GM23248 (cell line): ENCODE results near the gene GTPBP6.

ENCODE experiments used
- EZH2 ChIP-seq: fragments of 200-600 bp; sonication (generic); IDR thresholded peaks from 2 replicates; pipeline ENCODE4 v1.6.1; 2018; ENCODE audit warnings: antibody characterized with exemption, mild to moderate bottlenecking; ENCODE audit not compliant: insufficient read depth, poor library complexity, severe bottlenecking
- EZH2phosphoT487 ChIP-seq: fragments of 200-600 bp; sonication (generic); IDR thresholded peaks from 2 replicates; pipeline ENCODE4 v1.6.1; 2018; ENCODE audit warnings: antibody characterized with exemption, moderate library complexity, mild to moderate bottlenecking, low read depth; ENCODE audit not compliant: insufficient read depth

DNA sequence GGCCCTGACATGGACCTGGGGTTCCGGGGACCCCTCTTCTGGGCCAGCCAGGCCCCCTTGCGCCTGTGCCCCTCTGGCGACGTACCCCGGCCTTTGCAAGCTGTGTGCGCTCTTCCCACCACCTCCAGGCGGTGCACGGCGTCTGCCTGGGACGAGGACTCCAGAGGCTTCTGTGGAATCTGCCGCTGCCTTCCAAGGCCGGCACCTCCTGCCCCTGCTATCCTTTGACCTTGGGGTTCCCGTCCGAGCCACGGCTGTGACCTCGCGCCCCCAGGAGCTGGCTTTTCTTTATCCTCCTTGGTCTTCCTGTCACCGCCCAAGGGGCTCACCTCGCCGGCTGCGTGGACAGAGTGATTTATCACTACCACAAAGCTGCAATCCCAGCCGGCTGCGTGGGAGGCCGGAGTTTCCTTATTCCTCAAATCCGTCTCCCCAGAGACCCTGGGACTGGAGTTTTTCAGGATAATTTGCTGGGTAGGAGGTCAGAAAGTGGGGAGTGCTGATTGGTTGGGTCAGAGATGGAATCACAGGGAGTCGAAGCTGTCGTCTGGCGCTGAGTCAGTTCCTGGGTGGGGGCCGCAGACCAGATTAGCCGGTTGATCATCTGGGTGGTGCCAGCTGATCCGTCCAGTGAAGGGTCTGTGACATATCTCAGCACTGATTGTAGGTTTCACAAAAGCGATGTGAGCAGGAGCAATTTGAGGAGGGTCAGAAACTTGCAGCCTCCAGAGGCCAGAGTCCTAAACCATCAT lies 57.3 kb downstream of the GTPBP6 start:
- no peak for TF ChIP-seq EZH2phosphoT487
- TF ChIP-seq EZH2 = no peak
